Activated gamma-delta T cell treated with Interleukin-2 at 50 U/mL for 16 hours (primary cell): Measurements from ENCODE around the gene GRB10.

ENCODE experiments used
- DNase-seq: peaks from one replicate; pipeline ENCODE4 v3.0.0-alpha.2; 2020

GRB10 gene

GRCh38 chr7:50665403-50666123, 117.1 kb downstream of the GRB10 start:
- no peak for DNase-seq

- DNase-seq, result no peak
These were observed 117.8 kb downstream of the GRB10 start for GRCh38 chr7:50664937-50665336.

GRCh38 chr7:50664461-50664922, 118.2 kb downstream of the GRB10 start:
- no peak for DNase-seq

GRCh38 chr7:50663396-50664102, 119.1 kb downstream of the GRB10 start:
- DNase-seq, result no peak

GRCh38 chr7:50662996-50663395, 119.7 kb downstream of the GRB10 start:
- no peak for DNase-seq

- DNase-seq, result peak; percentile 28
These were observed 120.5 kb downstream of the GRB10 start for GRCh38 chr7:50662041-50662694.

GRCh38 chr7:50661345-50662040, 121.2 kb downstream of the GRB10 start:
- peak; percentile 30 for DNase-seq

GRCh38 chr7:50660830-50661175, 121.9 kb downstream of the GRB10 start:
- no peak for DNase-seq

- DNase-seq, result peak; percentile 51
These were observed 122.5 kb downstream of the GRB10 start for GRCh38 chr7:50660040-50660829.

- no peak for DNase-seq
These were observed 123.2 kb downstream of the GRB10 start for GRCh38 chr7:50659329-50659965.

- DNase-seq, result no peak
These were observed 124.0 kb downstream of the GRB10 start for GRCh38 chr7:50658696-50659095.

- DNase-seq, result no peak
These were observed 124.8 kb downstream of the GRB10 start for GRCh38 chr7:50657912-50658311.

- no peak for DNase-seq
These were observed 125.3 kb downstream of the GRB10 start for GRCh38 chr7:50657341-50657873.

GRCh38 chr7:50656141-50656895, 126.4 kb downstream of the GRB10 start:
- no peak for DNase-seq

GRCh38 chr7:50655490-50655889, 127.2 kb downstream of the GRB10 start:
- DNase-seq, result no peak

GRCh38 chr7:50655020-50655419, 127.7 kb downstream of the GRB10 start:
- no peak for DNase-seq

- no peak for DNase-seq
These were observed 128.7 kb downstream of the GRB10 start for GRCh38 chr7:50653981-50654425.

GRCh38 chr7:50653126-50653864, 129.4 kb downstream of the GRB10 start:
- DNase-seq, result no peak

- DNase-seq, result no peak
These were observed 130.1 kb downstream of the GRB10 start for GRCh38 chr7:50652400-50653125.
